ENCODE results near the gene QRICH2. TPM values are rescaled to one million over a fixed set of nuclear protein-coding genes. Genes with fewer than 3 reads are reported as not detected.
"Not testable (repeated sequence)": the region's sequence is repeated elsewhere in the genome, so short reads cannot be mapped to it uniquely, and the experiment has no call there.

The QRICH2 gene
- total and polyA plus RNA-seq, 8 donors: 0.81 to 9.2 (median 1.7) TPM

DNA sequence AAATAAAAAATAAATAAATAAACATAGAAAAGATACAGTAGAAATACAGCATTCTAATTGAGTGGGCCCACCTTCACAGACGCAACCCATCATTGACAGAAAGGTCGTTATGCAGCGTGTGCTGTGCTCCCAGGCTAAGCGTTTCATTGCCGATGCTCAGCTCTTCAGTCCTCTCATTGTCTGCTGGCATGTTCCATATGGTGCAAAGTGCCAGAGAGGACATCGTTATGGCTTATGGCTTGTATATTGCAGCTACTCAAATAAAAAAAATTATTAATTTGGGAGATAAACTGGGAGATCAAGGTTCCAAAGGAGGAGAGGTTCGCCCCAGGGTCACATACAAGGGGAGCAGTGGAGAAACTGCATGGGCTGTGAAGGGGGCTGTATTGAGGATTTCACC, 54.2 kb downstream of the QRICH2 start:
- ATAC-seq (no peak), DNase-seq (no peak), FAIRE-seq (no peak)
- TF ChIP-seq, protein P1, sequence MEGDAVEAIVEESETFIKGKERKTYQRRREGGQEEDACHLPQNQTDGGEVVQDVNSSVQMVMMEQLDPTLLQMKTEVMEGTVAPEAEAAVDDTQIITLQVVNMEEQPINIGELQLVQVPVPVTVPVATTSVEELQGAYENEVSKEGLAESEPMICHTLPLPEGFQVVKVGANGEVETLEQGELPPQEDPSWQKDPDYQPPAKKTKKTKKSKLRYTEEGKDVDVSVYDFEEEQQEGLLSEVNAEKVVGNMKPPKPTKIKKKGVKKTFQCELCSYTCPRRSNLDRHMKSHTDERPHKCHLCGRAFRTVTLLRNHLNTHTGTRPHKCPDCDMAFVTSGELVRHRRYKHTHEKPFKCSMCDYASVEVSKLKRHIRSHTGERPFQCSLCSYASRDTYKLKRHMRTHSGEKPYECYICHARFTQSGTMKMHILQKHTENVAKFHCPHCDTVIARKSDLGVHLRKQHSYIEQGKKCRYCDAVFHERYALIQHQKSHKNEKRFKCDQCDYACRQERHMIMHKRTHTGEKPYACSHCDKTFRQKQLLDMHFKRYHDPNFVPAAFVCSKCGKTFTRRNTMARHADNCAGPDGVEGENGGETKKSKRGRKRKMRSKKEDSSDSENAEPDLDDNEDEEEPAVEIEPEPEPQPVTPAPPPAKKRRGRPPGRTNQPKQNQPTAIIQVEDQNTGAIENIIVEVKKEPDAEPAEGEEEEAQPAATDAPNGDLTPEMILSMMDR (IDR thresholded peaks at IDR 0.05): no peak
- no peaks in the 10 kb centered on the region for H3K9me3 ChIP-seq
- no peak overlapping the region for H3K27ac ChIP-seq
- WGBS, 2 donors: 89 to 91% methylated on average over 7 of the region's 7 CpGs
- H3K36me3 ChIP-seq: no peaks in the 10 kb centered on the region
- H3K27me3 ChIP-seq: no peaks in the 10 kb centered on the region
- H3K4me1 ChIP-seq: peaks cover 0 to 10% (median 0%) of the 10 kb centered on the region in 3 donors
- intact Hi-C loops (cut with DNase I): no loop called here
- no peak overlapping the region for H3K4me3 ChIP-seq

DNA sequence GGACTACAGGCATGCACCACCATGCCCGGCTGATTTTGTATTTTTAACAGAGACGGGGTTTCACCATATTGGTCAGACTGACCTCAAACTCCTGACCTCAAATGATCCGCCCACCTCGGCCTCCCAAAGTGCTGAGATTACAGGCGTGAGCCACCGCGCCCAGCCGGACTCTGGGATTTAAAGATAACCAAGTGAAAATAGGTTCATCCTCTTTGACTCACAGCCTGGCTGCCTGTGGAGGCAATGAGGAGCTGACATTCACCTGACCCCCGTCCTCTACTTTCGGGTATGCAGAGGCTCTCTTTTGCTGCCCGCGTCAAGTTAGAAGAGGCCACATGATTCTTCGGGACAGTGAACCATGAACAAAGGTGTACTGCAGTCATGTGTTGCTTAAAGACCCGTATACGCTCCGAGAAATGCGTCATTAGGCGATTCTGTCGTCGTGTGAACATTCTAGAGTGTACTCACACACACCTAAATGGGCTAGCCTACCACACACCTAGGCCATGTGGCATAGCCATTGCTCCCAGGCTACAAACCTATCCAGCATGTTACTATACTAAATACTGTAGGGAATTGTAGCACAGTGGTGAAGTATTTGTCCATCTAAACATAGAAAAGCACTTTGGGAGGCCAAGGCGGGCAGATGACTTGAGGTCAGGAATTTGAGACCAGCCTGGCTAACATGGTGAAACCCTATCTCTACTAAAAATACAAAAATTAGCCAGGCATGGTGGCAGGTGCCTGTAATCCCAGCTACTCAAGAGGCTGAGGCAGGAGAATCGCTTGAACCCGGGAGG, 54.9 kb downstream of the QRICH2 start:
- Histone ChIP-seq H3K4me1 (peaks cover 0 to 10% (median 0%) of the 10 kb centered on the region in 3 donors), H3K27ac (peak overlapping the region in 2 of 4 donors; percentile 81 to 85)
- intact Hi-C loops (cut with DNase I); DNase-seq; H3K36me3 ChIP-seq; H3K4me3 ChIP-seq; H3K9me3 ChIP-seq; H3K27me3 ChIP-seq; FAIRE-seq; ATAC-seq: not testable (repeated sequence)
- 86 to 88% methylated on average over 23 of the region's 23 CpGs for WGBS, 2 donors

DNA sequence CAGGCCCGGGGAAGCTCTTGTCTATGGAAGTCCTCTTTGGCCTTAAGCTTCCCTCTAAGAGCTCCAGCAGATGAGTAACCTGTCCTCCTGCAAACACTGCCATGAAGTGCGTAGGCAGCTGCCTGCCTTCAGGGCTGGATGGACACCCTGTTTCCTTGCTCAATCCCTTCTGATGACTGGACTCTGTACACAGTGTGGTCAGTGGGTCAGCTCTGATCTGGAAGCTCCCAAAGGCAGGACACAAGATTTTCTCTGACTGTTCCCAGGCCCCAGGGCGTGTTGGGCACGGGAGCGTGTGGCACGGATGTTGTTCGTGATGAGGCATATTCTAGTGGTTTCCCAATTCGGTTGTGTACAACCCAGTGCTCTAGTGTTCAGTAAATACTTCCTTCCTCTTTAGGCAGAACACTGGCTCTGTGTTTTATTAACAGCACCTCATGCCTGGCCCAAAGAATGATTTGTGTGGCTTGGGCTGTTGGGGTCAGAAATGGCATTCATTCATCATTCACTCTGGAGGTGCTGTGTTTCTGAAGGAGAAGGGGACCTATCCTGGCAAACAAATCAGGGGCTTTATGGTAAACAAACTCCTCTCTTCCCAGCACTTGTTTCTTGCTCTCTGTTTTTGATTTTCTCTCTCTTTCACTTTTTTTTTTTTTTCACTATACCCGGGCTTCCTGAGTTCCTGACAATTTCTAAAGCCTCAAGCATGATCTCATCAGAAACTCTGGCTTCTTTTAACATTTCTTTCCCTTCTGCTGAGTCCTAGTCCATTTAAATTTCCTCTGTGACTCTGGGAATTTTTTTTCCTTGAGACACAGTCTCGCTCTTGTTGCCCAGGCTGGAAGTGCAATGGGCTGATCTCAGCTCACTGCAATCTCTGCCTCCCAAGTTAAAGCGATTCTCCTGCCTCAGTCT, 55.8 kb downstream of the QRICH2 start:
- WGBS, 2 donors: 57 to 63% methylated on average over 11 of the region's 11 CpGs
- H3K36me3 ChIP-seq: no peaks in the 10 kb centered on the region
- no peak overlapping the region for H3K4me3 ChIP-seq
- H3K9me3 ChIP-seq: no peaks in the 10 kb centered on the region
- FAIRE-seq: no peak
- H3K27ac ChIP-seq: peak overlapping the region; percentile 25 to 85 (median 73)
- peaks cover 0 to 10% (median 0%) of the 10 kb centered on the region in 3 donors for H3K4me1 ChIP-seq
- peak in 1 of 6 donors; percentile 27 for DNase-seq
- intact Hi-C loops (cut with DNase I): no loop called here
- no peaks in the 10 kb centered on the region for H3K27me3 ChIP-seq
- TF ChIP-seq, protein P1 (IDR thresholded peaks at IDR 0.05): no peak
- ATAC-seq: peak; percentile 31 to 88 (median 83)

DNA sequence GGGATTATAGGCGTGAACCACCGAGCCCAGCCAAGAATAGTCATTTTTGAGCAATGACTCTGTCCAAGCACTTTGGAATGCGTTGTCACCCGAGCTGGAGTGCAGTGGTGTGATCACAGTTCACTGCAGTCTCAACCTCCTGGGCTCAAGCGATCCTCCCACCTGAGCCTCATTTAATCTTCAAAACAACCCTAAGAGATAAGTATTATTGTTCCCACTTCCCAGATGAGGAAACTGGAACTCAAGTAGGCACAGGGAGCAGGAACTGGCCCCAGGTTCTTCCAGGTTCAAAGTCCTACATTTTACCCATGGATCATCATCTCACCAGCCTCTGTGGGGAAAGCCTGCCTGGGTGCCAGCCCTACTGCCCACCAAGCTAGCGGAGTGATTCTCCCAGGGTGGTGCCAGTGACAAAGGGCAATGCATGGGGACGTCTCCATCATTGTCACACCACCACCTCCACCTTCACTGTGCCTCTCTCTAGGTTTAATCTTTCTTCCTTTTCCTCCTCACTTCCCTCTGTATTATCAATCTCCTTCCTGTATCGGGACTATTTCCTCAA, 56.5 kb downstream of the QRICH2 start:
- no peak for ATAC-seq
- H3K27me3 ChIP-seq: no peaks in the 10 kb centered on the region
- H3K9me3 ChIP-seq: no peaks in the 10 kb centered on the region
- no peaks in the 10 kb centered on the region for H3K36me3 ChIP-seq
- intact Hi-C loops (cut with DNase I): no loop called here
- FAIRE-seq: no peak
- TF ChIP-seq, protein P1 (IDR thresholded peaks at IDR 0.05): no peak
- H3K27ac ChIP-seq: peak overlapping the region; percentile 25 to 85 (median 73)
- H3K4me3 ChIP-seq: no peak overlapping the region
- peaks cover 0 to 13% (median 0%) of the 10 kb centered on the region in 3 donors for H3K4me1 ChIP-seq
- no peak for DNase-seq
- WGBS, 2 donors: 74 to 75% methylated on average over 8 of the region's 8 CpGs

DNA sequence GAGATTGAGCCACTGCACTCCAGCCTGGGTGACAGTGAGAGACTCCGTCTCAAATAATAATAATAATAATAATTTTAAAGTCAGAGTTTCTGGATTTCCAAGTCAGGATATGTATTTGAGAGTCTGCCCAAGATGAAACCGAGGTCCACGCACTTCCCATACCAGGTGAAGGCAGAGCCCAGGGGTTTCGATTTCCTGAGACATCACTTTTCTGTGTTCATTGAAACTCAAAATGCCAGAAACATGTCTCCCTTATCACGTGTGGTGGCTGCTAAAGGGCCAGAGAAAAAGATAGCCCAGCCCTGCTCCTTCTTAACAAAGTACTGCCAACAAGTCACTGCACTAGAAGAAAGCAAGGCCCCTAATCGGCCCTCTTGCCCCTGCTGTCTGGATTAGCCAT, 57.9 kb downstream of the QRICH2 start:
- intact Hi-C loops (cut with DNase I): no loop called here
- Histone ChIP-seq H3K36me3 (no peaks in the 10 kb centered on the region), H3K4me1 (peaks cover 0 to 13% (median 0%) of the 10 kb centered on the region in 3 donors), H3K4me3 (no peak overlapping the region), H3K27ac (no peak overlapping the region), H3K9me3 (no peaks in the 10 kb centered on the region), H3K27me3 (no peaks in the 10 kb centered on the region)
- FAIRE-seq: no peak
- no peak for DNase-seq
- ATAC-seq: no peak
- TF ChIP-seq, protein P1 (IDR thresholded peaks at IDR 0.05): no peak
- 80 to 85% methylated on average over 6 of the region's 6 CpGs for WGBS, 2 donors

Data from pancreas (tissue), 10 donors.